ENCODE results near the gene GIPR. TPM values are rescaled to one million over a fixed set of nuclear protein-coding genes. Genes with fewer than 3 reads are reported as not detected.

The GIPR gene
- total RNA-seq, 5 donors from 2014 or later (not counting 1 experiment from before 2014, with no cell fraction given), result 6.9 to 10.8 (median 7.1) TPM

DNA sequence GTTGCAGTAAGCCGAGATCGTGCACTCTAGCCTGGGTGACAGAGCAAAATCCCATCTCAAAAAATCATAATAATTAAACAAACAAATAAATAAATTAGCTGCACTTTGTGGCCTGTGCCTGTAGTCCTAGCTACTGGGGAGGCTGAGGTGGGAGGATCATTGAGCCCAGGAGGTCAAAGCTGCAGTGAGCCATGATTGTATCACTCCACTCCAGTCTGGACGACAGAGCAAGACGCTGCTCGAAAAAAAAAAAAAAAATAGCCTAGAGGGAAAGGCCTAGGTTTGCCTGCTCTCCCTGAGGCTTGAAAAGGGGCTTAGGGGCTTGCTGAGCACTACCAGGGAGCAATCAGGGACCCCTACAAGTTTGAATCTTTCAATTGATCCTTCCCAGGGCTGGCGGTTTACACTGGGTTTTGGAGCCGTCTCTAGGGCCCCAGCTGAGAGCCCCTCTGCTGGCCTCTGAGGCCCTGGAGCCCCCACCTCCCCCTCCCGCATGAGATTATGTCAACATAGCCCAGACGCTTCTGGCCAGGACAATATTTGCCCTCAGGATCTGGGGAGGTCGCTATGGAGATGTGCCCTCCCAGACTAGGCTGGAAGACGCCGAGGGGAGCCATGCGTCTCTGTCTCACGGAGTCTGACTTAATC lies 10.4 kb upstream of the GIPR start:
- POLR2A ChIA-PET, result interaction anchor here in 1 of 2 donors (0.6 kb wide), 1 partner anchor 120 kb away, joined by 9 read pairs; no protein-coding TSS in a partner anchor
- H3K4me1 Mint-ChIP-seq, result no peaks in the 10 kb centered on the region

DNA sequence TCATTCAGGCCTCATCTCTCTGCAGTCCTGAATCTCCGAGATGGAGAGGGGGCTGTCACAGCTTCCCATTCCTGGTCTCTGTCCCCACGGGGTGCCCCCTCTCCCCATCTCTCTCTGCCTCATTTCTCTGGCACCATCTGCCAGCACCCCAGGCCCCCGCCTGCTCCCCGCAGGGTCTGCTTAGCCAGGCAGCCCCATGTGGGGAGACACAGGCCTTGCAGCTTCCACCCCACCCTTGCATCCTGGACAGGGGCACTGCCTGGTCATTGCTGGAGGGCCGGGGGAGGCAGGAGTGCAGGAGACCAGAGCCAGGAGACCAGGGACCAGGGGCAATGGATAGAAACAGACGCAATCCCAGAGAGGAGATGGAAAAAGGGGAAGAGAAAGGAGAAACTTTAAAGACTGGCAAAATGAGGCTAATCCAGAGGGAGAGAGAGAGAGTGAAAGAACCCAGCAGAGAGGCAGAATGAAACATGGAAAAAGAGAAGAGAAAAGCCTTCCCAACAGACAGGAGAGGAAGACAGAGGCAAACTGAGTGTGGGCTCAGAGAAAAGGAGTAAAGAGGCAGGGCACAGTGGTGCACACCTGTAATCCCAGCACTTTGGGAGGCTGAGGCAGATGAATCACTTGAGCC lies 8.8 kb upstream of the GIPR start:
- POLR2A ChIA-PET, result no interaction called here
- CTCF ChIA-PET, result no interaction called here
- H3K9me3 Mint-ChIP-seq, result no peaks in the 10 kb centered on the region
- Histone ChIP-seq H3K9me3 (no peaks in the 10 kb centered on the region), H3K4me1 (ENCODE audit: control insufficient read depth in 1 of 2, extremely low read depth in 1 of 2, insufficient read depth in 2 of 2, low read length in 2 of 2) (no peaks in the 10 kb centered on the region), H3K4me3 (ENCODE audit: control insufficient read depth in 1 of 2, extremely low read depth in 1 of 2, low read length in 1 of 2) (no peak overlapping the region), H3K27ac (ENCODE audit: low read length) (no peak overlapping the region), H3K36me3 (ENCODE audit: control insufficient read depth in 2 of 2, extremely low read depth in 1 of 2, insufficient read depth in 1 of 2, low read length in 1 of 2) (no peaks in the 10 kb centered on the region), H3K27me3 (replicated peaks in 1 of 2; ENCODE audit: control insufficient read depth in 2 of 2, extremely low read depth in 1 of 2, insufficient read depth in 2 of 2, low read length in 1 of 2) (peaks cover 2 to 23% of the 10 kb centered on the region in 2 experiments)
- ATAC-seq (replicated peaks in 1 of 4) (no peak), DNase-seq (no peak)
- no peak overlapping the region for H3K4me3 Mint-ChIP-seq
- 67% methylated on average over 3 of the region's 6 CpGs for WGBS (ENCODE audit: insufficient coverage)
- H3K36me3 Mint-ChIP-seq, result no peaks in the 10 kb centered on the region
- H3K27ac Mint-ChIP-seq, result no peak overlapping the region
- H3K27me3 Mint-ChIP-seq, result peaks cover 0 to 5% of the 10 kb centered on the region in 2 donors
- H3K4me1 Mint-ChIP-seq, result peaks cover 0 to 3% (median 0%) of the 10 kb centered on the region in 3 donors

More for the DNA sequence above, 10.4 kb upstream of the GIPR start:
- CTCF ChIA-PET, result interaction anchor here in 1 of 2 donors (0.6 kb wide), 1 partner anchor 275 kb away, joined by 3 read pairs; no protein-coding TSS in a partner anchor
- Histone ChIP-seq H3K9me3 (no peaks in the 10 kb centered on the region), H3K27me3 (replicated peaks in 1 of 2; ENCODE audit: control insufficient read depth in 2 of 2, extremely low read depth in 1 of 2, insufficient read depth in 2 of 2, low read length in 1 of 2) (peaks cover 2 to 19% of the 10 kb centered on the region in 2 experiments), H3K4me1 (ENCODE audit: control insufficient read depth in 1 of 2, extremely low read depth in 1 of 2, insufficient read depth in 2 of 2, low read length in 2 of 2) (no peaks in the 10 kb centered on the region), H3K36me3 (ENCODE audit: control insufficient read depth in 2 of 2, extremely low read depth in 1 of 2, insufficient read depth in 1 of 2, low read length in 1 of 2) (no peaks in the 10 kb centered on the region), H3K27ac (ENCODE audit: low read length) (no peak overlapping the region), H3K4me3 (ENCODE audit: control insufficient read depth in 1 of 2, extremely low read depth in 1 of 2, low read length in 1 of 2) (no peak overlapping the region)
- no peak for DNase-seq
- Mint-ChIP-seq H3K27me3 (peaks cover 0 to 5% of the 10 kb centered on the region in 2 donors), H3K36me3 (no peaks in the 10 kb centered on the region), H3K9me3 (no peaks in the 10 kb centered on the region), H3K27ac (no peak overlapping the region), H3K4me3 (no peak overlapping the region)
- WGBS (ENCODE audit: insufficient coverage), result 75% methylated on average over 8 of the region's 14 CpGs
- no peak for ATAC-seq (replicated peaks in 1 of 4)

DNA sequence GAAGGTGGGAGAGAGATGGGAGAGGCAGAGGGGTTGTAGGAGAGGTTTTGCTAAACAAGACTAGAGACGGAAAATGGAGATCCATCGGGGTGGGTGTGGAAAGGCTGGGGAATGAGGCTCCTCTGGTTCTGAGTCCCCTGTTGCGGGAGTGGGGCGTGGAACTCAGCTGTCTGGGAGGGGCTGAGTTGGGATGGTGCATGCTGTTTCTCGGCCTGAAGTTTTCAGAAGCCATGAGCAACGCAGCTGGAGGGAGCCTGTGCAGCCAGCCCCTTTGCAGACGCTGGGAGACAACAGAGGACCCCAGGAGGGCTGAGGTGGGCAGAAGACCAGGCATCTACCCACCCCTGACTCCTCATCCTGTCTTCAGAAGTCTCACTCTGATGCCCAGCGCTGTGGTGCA lies 7.4 kb upstream of the GIPR start:
- H3K4me1 Mint-ChIP-seq, result peaks cover 0 to 11% (median 0%) of the 10 kb centered on the region in 3 donors
- ATAC-seq (replicated peaks in 1 of 4), result no peak
- 67% methylated on average over 5 of the region's 8 CpGs for WGBS (ENCODE audit: insufficient coverage)
- Histone ChIP-seq H3K9me3 (no peaks in the 10 kb centered on the region), H3K4me3 (ENCODE audit: control insufficient read depth in 1 of 2, extremely low read depth in 1 of 2, low read length in 1 of 2) (no peak overlapping the region), H3K36me3 (ENCODE audit: control insufficient read depth in 2 of 2, extremely low read depth in 1 of 2, insufficient read depth in 1 of 2, low read length in 1 of 2) (no peaks in the 10 kb centered on the region), H3K4me1 (ENCODE audit: control insufficient read depth in 1 of 2, extremely low read depth in 1 of 2, insufficient read depth in 2 of 2, low read length in 2 of 2) (no peaks in the 10 kb centered on the region), H3K27me3 (replicated peaks in 1 of 2; ENCODE audit: control insufficient read depth in 2 of 2, extremely low read depth in 1 of 2, insufficient read depth in 2 of 2, low read length in 1 of 2) (peaks cover 2 to 23% of the 10 kb centered on the region in 2 experiments), H3K27ac (ENCODE audit: low read length) (no peak overlapping the region)
- no peak overlapping the region for H3K27ac Mint-ChIP-seq
- H3K9me3 Mint-ChIP-seq, result no peaks in the 10 kb centered on the region
- CTCF ChIA-PET, result no interaction called here
- peaks cover 5 to 9% of the 10 kb centered on the region in 2 donors for H3K27me3 Mint-ChIP-seq
- H3K4me3 Mint-ChIP-seq, result no peak overlapping the region
- no peak for DNase-seq
- POLR2A ChIA-PET, result no interaction called here
- no peaks in the 10 kb centered on the region for H3K36me3 Mint-ChIP-seq

DNA sequence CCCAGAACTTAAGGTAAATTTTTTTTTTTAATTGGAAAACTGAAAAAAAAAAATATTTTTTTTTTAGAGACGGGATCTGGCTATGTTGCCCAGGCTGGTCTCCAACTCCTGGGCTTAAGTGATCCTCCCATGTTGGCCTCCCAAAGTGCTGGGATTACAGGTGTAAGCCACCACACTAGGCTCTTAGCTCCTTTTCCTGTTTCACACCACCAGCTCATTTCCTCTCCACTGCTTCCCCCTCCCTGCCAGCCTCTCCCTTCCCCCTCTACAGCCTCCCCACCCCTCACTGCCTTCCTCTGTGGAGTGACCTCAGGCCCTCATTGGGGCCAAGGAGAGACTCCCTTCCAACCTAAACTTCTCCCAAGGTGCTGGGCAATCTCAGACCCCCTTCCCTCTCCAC lies 4.2 kb upstream of the GIPR start:
- H3K36me3 ChIP-seq (ENCODE audit: control insufficient read depth in 2 of 2, extremely low read depth in 1 of 2, insufficient read depth in 1 of 2, low read length in 1 of 2), result no peaks in the 10 kb centered on the region
- no peaks in the 10 kb centered on the region for H3K36me3 Mint-ChIP-seq
- no peak overlapping the region for H3K4me3 ChIP-seq (ENCODE audit: control insufficient read depth in 1 of 2, extremely low read depth in 1 of 2, low read length in 1 of 2)
- no peak overlapping the region for H3K4me3 Mint-ChIP-seq
- H3K27ac ChIP-seq (ENCODE audit: low read length), result no peak overlapping the region
- H3K27me3 ChIP-seq (replicated peaks in 1 of 2; ENCODE audit: control insufficient read depth in 2 of 2, extremely low read depth in 1 of 2, insufficient read depth in 2 of 2, low read length in 1 of 2), result peaks cover 2 to 21% of the 10 kb centered on the region in 2 experiments
- CTCF ChIA-PET, result interaction anchor here in 1 of 2 donors (0.7 kb wide), 1 partner anchor 105 kb away, joined by 3 read pairs; no protein-coding TSS in a partner anchor
- WGBS (ENCODE audit: insufficient coverage), result no CpG with 5 or more reads among the region's 1 CpG
- POLR2A ChIA-PET, result interaction anchor here in 1 of 2 donors (0.9 kb wide), 1 partner anchor 13 kb away, joined by 6 read pairs; no protein-coding TSS in a partner anchor
- no peak overlapping the region for H3K27ac Mint-ChIP-seq
- H3K4me1 ChIP-seq (ENCODE audit: control insufficient read depth in 1 of 2, extremely low read depth in 1 of 2, insufficient read depth in 2 of 2, low read length in 2 of 2), result peaks cover 6 to 15% of the 10 kb centered on the region in 2 experiments
- no peak for DNase-seq
- H3K4me1 Mint-ChIP-seq, result peaks cover 14 to 26% (median 16%) of the 10 kb centered on the region in 3 donors
- no peaks in the 10 kb centered on the region for H3K9me3 ChIP-seq
- H3K27me3 Mint-ChIP-seq, result peaks cover 5 to 13% of the 10 kb centered on the region in 2 donors
- ATAC-seq (replicated peaks in 1 of 4), result no peak
- H3K9me3 Mint-ChIP-seq, result no peaks in the 10 kb centered on the region

DNA sequence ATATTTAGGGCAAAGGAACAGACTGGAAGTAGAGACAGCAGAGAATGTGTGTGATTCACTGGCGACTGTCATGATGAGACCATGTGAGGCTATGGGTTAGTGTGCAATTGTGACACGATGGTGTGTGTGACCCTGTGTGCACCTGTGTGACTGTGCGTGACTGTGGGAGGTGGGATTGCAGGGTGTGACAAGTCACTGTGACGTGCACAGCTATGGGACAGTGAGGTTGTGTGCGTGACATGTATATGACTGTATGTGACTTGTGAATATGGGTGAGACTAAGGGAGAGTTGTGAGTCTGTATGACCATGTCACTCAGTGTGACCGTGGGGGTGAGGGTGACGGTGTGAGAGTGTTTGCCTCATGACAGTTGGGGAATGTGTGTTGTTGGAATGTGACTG lies 3.4 kb upstream of the GIPR start:
- Histone ChIP-seq H3K27me3 (replicated peaks in 1 of 2; ENCODE audit: control insufficient read depth in 2 of 2, extremely low read depth in 1 of 2, insufficient read depth in 2 of 2, low read length in 1 of 2) (peaks cover 2 to 23% of the 10 kb centered on the region in 2 experiments), H3K9me3 (no peaks in the 10 kb centered on the region), H3K4me3 (ENCODE audit: control insufficient read depth in 1 of 2, extremely low read depth in 1 of 2, low read length in 1 of 2) (no peak overlapping the region), H3K36me3 (ENCODE audit: control insufficient read depth in 2 of 2, extremely low read depth in 1 of 2, insufficient read depth in 1 of 2, low read length in 1 of 2) (no peaks in the 10 kb centered on the region), H3K27ac (ENCODE audit: low read length) (no peak overlapping the region), H3K4me1 (ENCODE audit: control insufficient read depth in 1 of 2, extremely low read depth in 1 of 2, insufficient read depth in 2 of 2, low read length in 2 of 2) (peaks cover 6 to 23% of the 10 kb centered on the region in 2 experiments)
- H3K27me3 Mint-ChIP-seq, result peaks cover 8 to 17% of the 10 kb centered on the region in 2 donors
- POLR2A ChIA-PET, result no interaction called here
- H3K9me3 Mint-ChIP-seq, result no peaks in the 10 kb centered on the region
- ATAC-seq (replicated peaks in 1 of 4), result no peak
- peaks cover 22 to 34% (median 24%) of the 10 kb centered on the region in 3 donors for H3K4me1 Mint-ChIP-seq
- no peak overlapping the region for H3K4me3 Mint-ChIP-seq
- H3K27ac Mint-ChIP-seq, result no peak overlapping the region
- CTCF ChIA-PET, result no interaction called here
- 86% methylated on average over 7 of the region's 7 CpGs for WGBS (ENCODE audit: insufficient coverage)
- H3K36me3 Mint-ChIP-seq, result no peaks in the 10 kb centered on the region
- DNase-seq, result no peak

DNA sequence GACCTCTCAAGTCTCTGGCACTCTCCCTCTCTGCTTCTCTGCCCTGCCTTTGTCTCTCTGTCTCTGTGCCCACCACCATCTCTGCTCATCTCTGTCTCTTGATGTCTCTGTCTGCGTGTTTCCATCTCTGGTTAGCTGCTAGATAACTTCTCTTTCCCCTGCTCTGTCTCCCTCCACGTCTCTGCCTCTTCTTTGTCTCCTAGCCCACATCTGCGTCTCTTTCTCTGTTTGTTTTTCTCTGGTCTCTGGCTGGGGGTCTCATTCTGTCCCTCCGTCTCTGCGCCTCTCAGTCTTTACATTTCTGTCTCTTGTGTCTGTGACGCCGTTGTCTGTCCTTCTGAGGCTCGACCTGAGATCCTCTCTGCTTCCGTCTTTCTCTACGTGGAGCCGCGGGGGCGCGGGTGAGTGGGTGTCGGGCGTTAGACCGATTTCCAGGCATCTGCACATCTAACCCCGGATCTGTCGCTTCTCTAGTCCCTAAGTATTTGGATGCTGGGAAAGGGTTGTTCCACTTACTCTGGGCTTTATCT lies 386 bp downstream of the GIPR start:
- Mint-ChIP-seq H3K27ac (peak overlapping the region; percentile 60 to 88), H3K4me3 (peak overlapping the region; percentile 84 to 91 (median 86)), H3K27me3 (peaks cover 17 to 31% of the 10 kb centered on the region in 2 donors), H3K36me3 (peaks cover 3% of the 10 kb centered on the region), H3K4me1 (peaks cover 33 to 51% (median 34%) of the 10 kb centered on the region in 3 donors), H3K9me3 (no peaks in the 10 kb centered on the region)
- Histone ChIP-seq H3K9me3 (no peaks in the 10 kb centered on the region), H3K27me3 (replicated peaks in 1 of 2; ENCODE audit: control insufficient read depth in 2 of 2, extremely low read depth in 1 of 2, insufficient read depth in 2 of 2, low read length in 1 of 2) (peaks cover 5 to 35% of the 10 kb centered on the region in 2 experiments), H3K36me3 (ENCODE audit: control insufficient read depth in 2 of 2, extremely low read depth in 1 of 2, insufficient read depth in 1 of 2, low read length in 1 of 2) (no peaks in the 10 kb centered on the region), H3K27ac (ENCODE audit: low read length) (no peak overlapping the region), H3K4me1 (ENCODE audit: control insufficient read depth in 1 of 2, extremely low read depth in 1 of 2, insufficient read depth in 2 of 2, low read length in 2 of 2) (peaks cover 6 to 39% of the 10 kb centered on the region in 2 experiments), H3K4me3 (ENCODE audit: control insufficient read depth in 1 of 2, extremely low read depth in 1 of 2, low read length in 1 of 2) (peak overlapping the region; percentile 54 to 73)
- 0% methylated on average over 16 of the region's 19 CpGs for WGBS (ENCODE audit: insufficient coverage)
- DNase-seq, result peak in 10 of 35 experiments; percentile 23 to 52 (median 34)
- POLR2A ChIA-PET, result interaction anchor here (1.0 to 1.2 kb wide), 3 partner anchors 12 to 190 kb away, joined by 3 read pairs; no protein-coding TSS in a partner anchor
- CTCF ChIA-PET, result interaction anchor here in 1 of 2 donors (0.7 kb wide), 1 partner anchor 23 kb away, joined by 3 read pairs; no protein-coding TSS in a partner anchor
- peak; percentile 44 to 54 (median 50) for ATAC-seq (replicated peaks in 1 of 4)
